Activated effector memory CD4-positive, alpha-beta T cell treated with anti-CD3 and anti-CD28 coated beads, Interleukin-2, amount 50 U/mL, for 16 hours (primary cell): ENCODE data around the gene DNM3.
A peak's percentile ranks its signal among the peaks of the same experiment; 100 is the strongest.

ENCODE experiments used
- DNase-seq: peaks from one replicate; pipeline ENCODE4 v3.0.0-alpha.2; 2020

Gene DNM3

GRCh38 chr1:172383536-172383935 lies 542.2 kb downstream of the DNM3 start:
- DNase-seq = no peak

- no peak for DNase-seq
These were observed 543.4 kb downstream of the DNM3 start for GRCh38 chr1:172384656-172385055.

DNA sequence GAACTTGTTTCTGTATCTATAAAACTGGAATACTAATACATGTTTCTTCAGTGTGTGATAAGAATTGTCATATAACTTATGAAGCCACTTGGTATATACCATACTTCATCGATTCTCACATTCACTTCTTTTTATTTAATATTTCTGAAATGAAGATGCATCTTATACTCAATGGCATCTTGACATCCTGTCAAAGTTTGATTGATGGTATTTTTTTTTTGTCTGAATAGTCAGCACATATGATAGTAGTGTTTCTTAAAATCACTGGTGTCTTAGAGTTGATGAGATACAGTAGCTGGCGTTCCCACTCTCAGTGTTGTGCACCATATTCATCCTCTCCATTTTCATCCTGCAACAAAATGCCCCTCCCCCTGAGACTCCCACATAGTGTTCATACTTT lies 544.7 kb downstream of the DNM3 start:
- no peak for DNase-seq

DNA sequence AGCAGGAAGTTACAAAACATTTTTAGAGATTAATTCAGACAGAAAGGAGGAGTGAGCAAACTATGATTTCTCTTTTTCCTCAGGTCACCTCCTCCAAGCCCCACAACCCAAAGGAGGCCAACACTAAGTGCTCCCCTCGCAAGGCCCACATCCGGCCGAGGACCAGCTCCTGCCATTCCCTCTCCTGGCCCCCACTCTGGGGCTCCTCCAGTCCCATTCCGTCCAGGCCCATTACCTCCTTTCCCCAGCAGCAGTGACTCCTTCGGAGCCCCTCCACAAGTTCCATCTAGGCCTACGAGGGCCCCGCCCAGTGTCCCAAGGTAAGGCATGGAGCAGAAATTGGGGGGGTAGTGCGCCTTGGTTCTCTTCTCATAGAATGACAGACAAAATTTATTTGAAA lies 547.2 kb downstream of the DNM3 start:
- no peak for DNase-seq

DNA sequence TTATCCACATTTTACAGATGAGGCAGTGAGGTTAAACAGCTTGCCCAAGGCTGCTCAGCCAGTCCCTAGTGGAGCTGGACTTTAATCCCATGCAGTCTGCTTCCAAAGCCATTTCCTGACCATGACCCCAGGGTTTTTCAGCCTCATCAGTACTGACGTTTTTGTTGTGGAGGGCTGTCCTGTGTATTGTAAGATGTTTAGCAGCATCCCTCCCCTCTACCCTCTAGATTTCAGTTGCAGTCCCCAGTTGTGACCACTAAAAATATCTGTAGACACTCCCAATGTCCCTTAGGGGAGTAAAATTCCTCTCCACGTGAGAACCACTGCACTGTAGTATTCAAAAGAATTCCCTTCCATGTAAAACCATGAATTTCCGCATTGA lies 549.0 kb downstream of the DNM3 start:
- no peak for DNase-seq

- DNase-seq = no peak
These were observed 549.6 kb downstream of the DNM3 start for GRCh38 chr1:172390683-172391551.

- no peak for DNase-seq
These were observed 550.7 kb downstream of the DNM3 start for GRCh38 chr1:172391976-172392375.

DNA sequence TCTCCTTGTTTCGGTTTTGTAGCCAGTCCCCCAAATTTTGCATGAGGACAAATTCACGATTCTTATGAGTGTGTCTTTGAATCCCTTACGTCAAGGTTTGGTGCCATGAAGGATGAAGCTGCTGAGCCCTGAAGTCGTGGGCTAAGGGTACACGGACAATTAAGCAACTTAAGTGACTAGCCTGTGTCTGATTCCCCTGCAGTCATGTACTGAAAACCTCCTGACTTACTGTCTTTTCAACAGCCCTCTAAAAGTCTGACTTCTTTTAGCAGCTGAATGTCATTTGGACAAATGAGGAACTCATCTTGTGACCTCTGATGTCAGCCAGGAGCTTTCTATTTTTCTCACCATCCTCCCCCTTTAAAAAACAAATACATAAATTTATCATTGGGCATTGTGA lies 552.1 kb downstream of the DNM3 start:
- no peak for DNase-seq

- DNase-seq = peak; percentile 86
These were observed 552.9 kb downstream of the DNM3 start for GRCh38 chr1:172394141-172394751.

- DNase-seq = no peak
These were observed 553.5 kb downstream of the DNM3 start for GRCh38 chr1:172394811-172395210.

DNA sequence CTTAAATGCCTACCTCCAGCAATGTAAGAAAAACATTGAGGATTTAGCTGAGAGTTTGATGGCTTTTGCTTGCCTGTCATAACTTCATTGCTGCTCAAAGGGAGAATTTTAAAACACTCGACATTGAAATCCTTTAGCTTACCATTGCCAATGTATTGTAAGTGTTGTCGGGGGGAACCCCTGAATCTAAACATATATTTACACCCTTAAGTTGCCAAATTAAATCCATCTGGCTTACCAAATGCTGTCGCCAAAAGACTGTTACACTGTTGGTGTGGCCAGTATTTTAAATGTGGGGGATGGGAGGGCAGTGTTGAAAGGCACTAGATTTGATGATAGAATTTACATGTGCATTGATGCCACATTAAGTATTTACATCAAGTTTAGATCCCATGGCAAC lies 554.3 kb downstream of the DNM3 start:
- no peak for DNase-seq

DNA sequence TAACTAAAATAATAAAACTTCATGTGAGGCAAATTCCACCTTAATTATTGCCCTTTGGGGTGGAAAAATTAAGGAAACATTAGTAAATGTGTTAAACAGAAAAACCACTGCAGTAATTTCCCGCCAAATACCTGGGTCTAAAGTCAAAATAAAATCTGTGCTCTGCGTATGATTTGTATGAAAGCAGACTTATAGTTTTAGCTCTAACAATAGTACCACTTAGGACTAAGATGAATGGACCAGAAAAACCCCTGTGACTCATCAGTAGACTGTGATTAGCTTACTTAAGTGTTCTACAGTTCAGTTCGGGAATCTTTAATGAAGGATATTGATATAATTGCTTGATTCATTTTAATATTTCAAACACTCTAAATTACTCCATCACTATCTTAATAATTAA lies 555.9 kb downstream of the DNM3 start:
- DNase-seq = no peak

DNA sequence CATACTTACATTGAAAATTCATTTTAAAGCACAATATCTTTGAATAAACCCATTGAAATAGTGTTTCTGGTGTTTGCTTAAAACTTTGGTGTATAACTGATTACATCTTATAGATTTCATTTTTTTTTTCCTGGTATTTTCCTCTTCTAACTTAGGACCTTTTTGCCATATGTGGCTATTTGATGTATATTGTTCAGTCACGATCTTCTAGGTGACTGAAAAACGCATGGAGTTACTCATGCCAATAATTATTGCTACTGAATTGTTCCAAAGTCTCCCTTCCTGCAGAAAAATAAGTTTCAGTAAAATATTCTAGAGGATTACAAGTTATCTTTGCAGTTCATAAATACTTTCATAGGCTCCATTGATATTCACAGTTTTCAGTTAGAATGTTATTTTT lies 556.3 kb downstream of the DNM3 start:
- DNase-seq = no peak

GRCh38 chr1:172398193-172398592 lies 556.9 kb downstream of the DNM3 start:
- no peak for DNase-seq

GRCh38 chr1:172398970-172399755 lies 557.9 kb downstream of the DNM3 start:
- no peak for DNase-seq

DNA sequence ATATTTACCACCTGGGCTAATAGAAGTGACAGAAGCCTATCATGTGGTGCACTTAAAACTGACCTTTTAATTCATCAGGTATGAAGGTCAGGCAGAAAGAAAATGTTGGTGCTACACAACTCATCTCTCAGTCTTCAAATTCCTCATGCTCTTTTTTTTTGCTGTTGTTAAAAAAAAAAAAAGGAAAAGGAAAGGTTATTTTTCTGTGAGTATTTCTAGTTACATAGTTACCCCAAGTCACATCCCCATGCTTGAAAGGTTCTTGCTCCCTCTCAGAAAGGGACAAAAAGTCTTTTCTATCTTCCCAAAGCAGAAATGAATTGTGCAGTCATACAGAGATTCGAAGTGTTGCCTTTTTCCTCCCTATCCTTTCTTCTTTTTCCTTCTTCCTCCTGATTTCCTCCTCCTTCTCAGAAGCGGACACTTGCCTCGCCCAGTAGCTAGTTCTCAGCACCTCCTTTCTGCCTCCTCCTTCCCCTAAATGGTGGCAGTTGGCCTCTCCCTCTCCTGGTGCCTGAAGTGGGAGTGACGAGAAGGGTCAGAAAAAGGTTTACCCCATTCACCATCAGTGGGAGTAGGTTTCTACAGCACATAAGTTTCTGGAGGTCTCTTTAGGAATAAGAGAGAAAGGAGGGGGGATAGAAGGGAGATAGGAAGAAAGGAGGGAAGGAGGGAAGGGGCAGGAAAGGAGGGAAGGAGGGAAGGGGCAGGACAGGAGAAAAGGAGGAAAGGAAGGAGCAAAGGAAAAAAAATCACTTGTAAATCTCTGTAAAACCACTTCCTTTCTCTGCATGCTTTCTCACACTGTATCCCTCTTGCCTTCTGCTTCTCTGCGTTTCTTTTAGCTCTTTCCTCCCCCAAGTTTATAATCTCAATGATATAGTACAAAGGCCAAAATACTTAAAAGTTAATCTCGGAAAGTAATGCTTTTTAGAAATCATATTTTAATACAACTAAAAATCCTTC lies 558.7 kb downstream of the DNM3 start:
- DNase-seq = no peak

GRCh38 chr1:172400722-172401105 lies 559.4 kb downstream of the DNM3 start:
- DNase-seq = no peak

GRCh38 chr1:172401477-172401876 lies 560.2 kb downstream of the DNM3 start:
- no peak for DNase-seq

DNA sequence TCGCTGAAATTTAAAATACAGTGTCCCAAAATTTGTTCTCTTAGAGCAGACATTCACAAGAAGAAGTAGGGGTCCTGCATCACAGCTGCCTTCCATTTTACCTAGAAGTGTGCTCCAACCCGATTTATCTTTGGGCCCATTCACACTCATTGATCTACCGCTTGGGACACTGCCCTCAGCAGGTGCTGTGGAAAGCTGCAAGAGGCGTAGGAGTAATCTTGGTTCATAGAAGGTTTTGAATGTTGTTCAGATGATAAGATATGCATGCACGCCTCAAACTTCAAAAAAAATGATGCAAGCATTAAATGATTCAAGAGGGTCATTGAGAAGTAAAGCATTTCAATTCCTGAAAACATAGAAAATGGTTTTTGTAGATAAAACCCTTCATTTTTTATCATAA lies 560.6 kb downstream of the DNM3 start:
- no peak for DNase-seq

DNA sequence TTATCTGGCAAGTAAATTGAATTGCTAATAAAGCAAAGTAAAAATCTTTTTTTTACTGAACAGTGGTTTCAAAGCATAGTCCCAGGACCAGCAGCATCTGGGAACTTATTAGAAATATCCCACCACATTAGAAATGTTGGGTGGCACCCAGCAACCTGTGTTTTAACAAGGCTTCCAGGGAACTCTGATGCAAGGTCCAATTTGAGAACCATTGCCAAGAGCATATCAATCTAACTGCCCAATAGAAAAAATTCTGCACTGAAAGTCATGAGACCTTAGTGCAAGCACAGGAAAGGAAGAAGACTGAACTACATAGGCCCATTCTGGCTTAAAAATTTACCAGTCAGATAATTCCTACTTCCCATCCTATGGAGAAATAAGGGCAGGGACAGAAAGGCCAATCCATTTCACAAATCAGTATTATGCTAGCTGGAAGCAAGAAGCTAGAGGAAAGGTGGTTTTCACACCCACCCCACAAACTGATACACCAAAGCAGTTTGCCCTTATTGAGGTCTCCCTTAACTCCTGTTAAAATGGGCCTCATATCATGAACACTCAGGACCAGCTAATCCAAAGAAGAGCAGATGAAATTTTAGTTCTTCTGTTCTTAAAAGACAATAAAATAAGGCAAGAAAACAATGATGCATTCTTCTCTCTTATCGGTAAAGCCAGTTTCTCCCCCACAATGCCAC lies 561.7 kb downstream of the DNM3 start:
- DNase-seq = no peak

GRCh38 chr1:172404121-172404520 lies 562.8 kb downstream of the DNM3 start:
- no peak for DNase-seq

DNA sequence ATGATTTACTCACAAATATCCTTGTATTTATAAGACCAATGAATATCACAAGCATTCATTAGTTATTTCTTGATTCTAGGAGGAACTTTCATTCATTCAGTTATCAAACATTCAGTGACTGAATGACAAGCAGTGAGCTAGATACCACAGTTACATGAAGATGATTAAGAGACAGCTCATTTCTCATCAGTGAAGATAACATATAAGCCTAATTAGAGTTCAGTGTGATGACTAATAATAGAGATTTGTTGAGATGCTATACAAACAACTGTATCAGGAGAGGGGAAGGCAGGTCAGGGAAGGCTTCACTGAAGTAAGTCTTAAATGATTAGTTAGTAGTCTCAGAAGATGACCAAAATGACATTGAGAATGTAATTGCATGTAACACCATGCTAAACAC lies 564.6 kb downstream of the DNM3 start:
- no peak for DNase-seq
